Measurements from ENCODE around the gene NHLRC4. TPM values are rescaled to one million over a fixed set of nuclear protein-coding genes. Genes with fewer than 3 reads are reported as not detected.
A peak's percentile ranks its signal among the peaks of the same experiment; 100 is the strongest.

The NHLRC4 gene
- total RNA-seq, 2 donors from 2014 or later = 0.52 TPM; not detected in 1

- intact Hi-C loops (cut with DNase I) = no loop called here
- ATAC-seq = no peak
- Histone ChIP-seq H3K9me3 (no peaks in the 10 kb centered on the region), H3K36me3 (replicated peaks in 1 of 2; ENCODE audit: insufficient read depth in 1 of 2, low read depth in 2 of 2) (no peaks in the 10 kb centered on the region), H3K4me1 (peaks cover 77% of the 10 kb centered on the region), H3K27me3 (no peaks in the 10 kb centered on the region), H3K27ac (peak overlapping the region; percentile 91 to 96 (median 94)), H3K4me3 (peak overlapping the region; percentile 59 to 79)
- 13 to 16% methylated on average over 10 of the region's 10 CpGs for WGBS, 2 donors
- DNase-seq = no peak
- TF ChIP-seq POLR2A (IDR thresholded peaks at IDR 0.05) (no peak), CTCF (IDR thresholded peaks at IDR 0.05) (no peak)
Observed at GRCh38 chr16:590815-591200, 24.0 kb downstream of the NHLRC4 start.

GRCh38 chr16:591231-591630 lies 24.4 kb downstream of the NHLRC4 start:
- ATAC-seq (no peak), DNase-seq (no peak)
- H3K27ac ChIP-seq = peak overlapping the region; percentile 91 to 96 (median 94)
- TF ChIP-seq CTCF (IDR thresholded peaks at IDR 0.05) (no peak), POLR2A (IDR thresholded peaks at IDR 0.05) (peak in 2 of 3 donors; percentile 37 to 46)
- H3K27me3 ChIP-seq = no peaks in the 10 kb centered on the region
- no peaks in the 10 kb centered on the region for H3K9me3 ChIP-seq
- peaks cover 77% of the 10 kb centered on the region for H3K4me1 ChIP-seq
- peak overlapping the region; percentile 59 to 79 for H3K4me3 ChIP-seq
- intact Hi-C loops (cut with DNase I) = no loop called here
- no peaks in the 10 kb centered on the region for H3K36me3 ChIP-seq (replicated peaks in 1 of 2; ENCODE audit: insufficient read depth in 1 of 2, low read depth in 2 of 2)
- 41 to 47% methylated on average over 8 of the region's 8 CpGs for WGBS, 2 donors

- Histone ChIP-seq H3K27ac (peak overlapping the region; percentile 91 to 95 (median 94)), H3K4me3 (no peak overlapping the region), H3K9me3 (no peaks in the 10 kb centered on the region), H3K36me3 (replicated peaks in 1 of 2; ENCODE audit: insufficient read depth in 1 of 2, low read depth in 2 of 2) (no peaks in the 10 kb centered on the region), H3K27me3 (no peaks in the 10 kb centered on the region), H3K4me1 (peaks cover 77% of the 10 kb centered on the region)
- no peak for DNase-seq
- no peak for ATAC-seq
- WGBS, 2 donors = 55 to 78% methylated on average over 7 to 11 of the region's 15 CpGs
- TF ChIP-seq POLR2A (IDR thresholded peaks at IDR 0.05) = no peak
- TF ChIP-seq CTCF (IDR thresholded peaks at IDR 0.05) = no peak
- intact Hi-C loops (cut with DNase I) = no loop called here
Observed at GRCh38 chr16:591892-592517, 25.2 kb downstream of the NHLRC4 start.

GRCh38 chr16:592518-593306 lies 25.9 kb downstream of the NHLRC4 start:
- H3K4me3 ChIP-seq = no peak overlapping the region
- WGBS, 2 donors = 20 to 44% methylated on average over 4 to 24 of the region's 24 CpGs

More at GRCh38 chr16:592518-593306, 25.9 kb downstream of the NHLRC4 start:
- intact Hi-C loops (cut with DNase I) = no loop called here
- H3K9me3 ChIP-seq = no peaks in the 10 kb centered on the region
- peaks cover 75% of the 10 kb centered on the region for H3K4me1 ChIP-seq
- H3K36me3 ChIP-seq (replicated peaks in 1 of 2; ENCODE audit: insufficient read depth in 1 of 2, low read depth in 2 of 2) = no peaks in the 10 kb centered on the region
- TF ChIP-seq CTCF (IDR thresholded peaks at IDR 0.05) (peak in 2 of 7 experiments; percentile 34 to 49), POLR2A (IDR thresholded peaks at IDR 0.05) (peak in 1 of 3 donors; percentile 49)
- peak; percentile 72 to 87 (median 82) for DNase-seq
- no peaks in the 10 kb centered on the region for H3K27me3 ChIP-seq
- ATAC-seq = no peak
- peak overlapping the region; percentile 91 to 95 (median 94) for H3K27ac ChIP-seq

Data from body of pancreas (tissue), 4 donors.